GM19035 (cell line): ENCODE measurements around the gene NDUFAF8.

Source experiments
- ATAC-seq: cut with Tn5 transposase; IDR thresholded peaks from one replicate; pipeline ENCODE4 v1.9.1; 2021; ENCODE audit not compliant: unreplicated experiment

NDUFAF8 gene

DNA sequence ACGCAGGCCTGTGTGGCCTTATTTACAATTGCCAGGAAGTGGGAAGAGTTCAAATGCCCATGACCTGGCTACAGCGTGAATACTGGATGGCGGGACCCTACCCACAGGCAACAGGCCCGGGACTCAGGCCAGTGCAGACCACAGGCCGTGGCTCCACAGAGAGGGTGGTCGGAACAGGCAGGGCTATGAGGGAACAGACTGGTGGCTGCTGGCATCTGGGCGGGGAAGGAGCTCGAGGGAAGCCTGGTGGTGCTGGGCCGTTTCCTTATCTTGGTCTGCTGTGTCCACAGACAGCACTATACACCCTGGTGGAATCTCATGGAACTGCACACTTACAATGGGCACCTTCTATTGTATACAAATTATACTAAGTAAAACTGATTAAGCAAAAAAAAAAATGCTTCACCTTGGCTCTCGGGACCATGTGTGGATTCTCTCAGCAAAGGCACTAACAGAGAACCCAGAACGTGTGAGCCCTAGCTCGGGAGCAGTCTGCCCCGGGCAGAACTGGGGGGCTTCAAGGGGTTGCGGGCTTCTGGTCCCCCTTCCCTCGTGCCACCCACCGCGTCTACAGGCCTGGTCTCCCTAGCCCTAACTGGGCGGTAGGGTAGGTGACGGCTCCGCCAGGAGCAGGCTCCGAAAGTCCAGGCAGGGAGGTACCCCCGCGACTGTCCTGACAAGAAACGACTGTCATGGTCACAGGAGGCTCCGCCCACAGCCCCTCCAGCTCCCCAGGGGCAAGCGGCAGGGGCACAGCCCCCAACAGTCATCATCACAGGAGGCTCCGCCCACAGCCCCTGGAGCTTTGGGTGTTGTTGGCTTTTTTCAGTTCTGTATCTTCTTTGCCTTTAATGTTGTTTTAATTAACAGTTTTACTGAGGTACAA lies 38.2 kb upstream of the NDUFAF8 start:
- ATAC-seq: no peak

- ATAC-seq: no peak
These were observed 36.8 kb upstream of the NDUFAF8 start for GRCh38 chr17:81202318-81202717.

GRCh38 chr17:81203136-81203535 lies 36.0 kb upstream of the NDUFAF8 start:
- ATAC-seq: no peak

GRCh38 chr17:81204578-81204977 lies 34.5 kb upstream of the NDUFAF8 start:
- ATAC-seq: no peak

DNA sequence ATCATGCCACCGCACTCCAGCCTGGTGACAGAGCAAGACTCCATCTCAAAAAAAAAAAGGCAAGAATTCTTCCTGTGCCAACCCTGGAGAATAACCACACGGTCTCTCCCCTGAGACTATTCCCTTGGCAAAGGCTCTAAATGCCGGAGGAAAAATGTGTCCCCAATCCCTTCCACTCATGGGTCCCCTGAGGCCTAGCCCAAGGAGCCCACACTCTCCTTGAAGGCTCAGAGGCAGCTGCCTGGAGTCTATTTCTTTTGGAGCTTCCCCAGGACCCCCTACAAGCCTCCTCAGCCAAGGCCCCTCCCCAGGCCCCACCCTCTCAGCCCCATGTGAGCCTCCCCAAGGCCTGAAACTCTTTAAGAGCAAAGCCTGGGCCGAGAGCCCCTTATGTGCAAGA lies 33.0 kb upstream of the NDUFAF8 start:
- no peak for ATAC-seq

GRCh38 chr17:81206657-81207056 lies 32.5 kb upstream of the NDUFAF8 start:
- no peak for ATAC-seq

DNA sequence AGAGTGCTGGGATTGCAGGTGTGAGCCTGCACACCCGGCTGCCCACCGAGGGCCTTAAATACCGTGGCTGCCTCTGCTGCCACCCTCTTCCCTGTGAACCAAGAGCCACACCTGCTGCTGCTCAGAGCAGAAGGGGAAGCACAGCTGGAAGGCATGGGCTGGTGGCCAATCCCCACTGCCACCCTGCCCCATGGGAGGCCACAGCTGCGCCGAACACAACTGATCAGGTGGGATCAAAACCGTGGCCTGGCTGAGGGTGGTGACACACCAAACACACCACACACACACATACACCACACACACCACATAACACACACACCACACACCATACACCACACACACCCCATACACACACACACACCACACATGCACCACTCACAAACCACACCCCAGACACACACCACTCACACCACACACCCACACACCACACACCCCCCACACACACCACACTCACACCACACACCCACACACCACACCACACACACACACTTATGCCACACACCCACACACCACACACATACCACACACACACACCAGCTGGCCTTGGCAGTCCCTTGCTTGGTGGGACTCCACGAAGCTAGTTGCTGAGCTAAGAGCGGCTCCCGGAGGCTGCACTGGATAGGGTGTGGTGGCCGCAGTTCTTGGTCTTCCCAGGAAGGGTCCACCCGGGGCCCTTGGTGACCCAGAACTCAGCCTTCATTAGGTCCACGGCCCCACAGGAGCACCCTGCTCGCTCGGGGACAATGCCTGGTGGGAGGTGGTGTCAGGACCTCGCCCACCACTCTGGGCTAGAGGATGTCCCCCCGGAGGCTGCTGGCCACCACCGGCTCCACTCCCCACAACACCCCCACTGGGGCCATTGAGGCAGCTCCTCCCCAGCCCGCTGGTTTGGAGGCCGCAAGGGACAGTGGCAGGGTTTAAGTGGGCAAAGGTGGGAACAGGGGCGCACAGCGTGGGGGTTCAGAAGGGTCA lies 31.2 kb upstream of the NDUFAF8 start:
- no peak for ATAC-seq

GRCh38 chr17:81208651-81209050 lies 30.5 kb upstream of the NDUFAF8 start:
- no peak for ATAC-seq

GRCh38 chr17:81209141-81209540 lies 30.0 kb upstream of the NDUFAF8 start:
- ATAC-seq: no peak

GRCh38 chr17:81210466-81210865 lies 28.7 kb upstream of the NDUFAF8 start:
- ATAC-seq: no peak

GRCh38 chr17:81210868-81211267 lies 28.2 kb upstream of the NDUFAF8 start:
- ATAC-seq: no peak

- ATAC-seq: no peak
These were observed 26.8 kb upstream of the NDUFAF8 start for GRCh38 chr17:81212365-81212764.

DNA sequence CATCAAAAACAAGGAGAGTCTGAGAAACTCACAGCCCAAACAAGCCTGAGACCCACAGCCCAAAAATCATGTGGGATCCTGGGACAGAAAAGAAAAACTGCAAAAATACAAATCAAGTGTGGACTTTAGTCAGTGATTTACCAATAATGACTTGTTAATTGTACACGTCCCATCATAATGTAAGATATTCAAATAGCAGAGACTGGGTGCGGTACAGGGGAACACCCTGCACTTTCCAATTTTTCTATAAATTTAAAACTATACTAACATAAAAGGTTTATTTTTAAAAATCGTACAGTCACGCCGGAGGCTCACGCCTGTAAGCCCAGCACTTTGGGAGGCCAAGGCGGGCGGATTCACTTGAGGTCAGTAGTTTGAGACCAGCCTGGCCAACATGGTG lies 25.1 kb upstream of the NDUFAF8 start:
- ATAC-seq: no peak

GRCh38 chr17:81217491-81217890 lies 21.6 kb upstream of the NDUFAF8 start:
- ATAC-seq: no peak

DNA sequence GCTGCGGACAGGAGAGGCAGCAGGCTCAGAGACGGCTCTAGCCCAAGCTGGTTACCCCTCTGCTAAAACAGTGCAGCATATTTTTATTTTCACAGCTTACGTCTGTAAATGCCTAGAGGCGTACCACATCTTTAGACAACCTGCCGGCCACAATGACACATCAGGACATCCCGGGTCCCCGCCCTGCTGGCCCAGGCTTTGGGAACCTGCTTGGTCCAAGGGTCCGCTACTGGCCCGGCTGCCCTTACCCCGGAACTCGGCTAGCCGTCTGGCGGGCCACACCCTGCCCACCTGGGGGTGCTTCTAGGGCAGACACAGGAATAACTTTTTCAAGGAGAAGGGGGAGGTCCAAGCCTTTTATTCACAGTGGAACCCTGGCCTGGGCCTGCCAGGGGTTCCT lies 20.7 kb upstream of the NDUFAF8 start:
- ATAC-seq: no peak

DNA sequence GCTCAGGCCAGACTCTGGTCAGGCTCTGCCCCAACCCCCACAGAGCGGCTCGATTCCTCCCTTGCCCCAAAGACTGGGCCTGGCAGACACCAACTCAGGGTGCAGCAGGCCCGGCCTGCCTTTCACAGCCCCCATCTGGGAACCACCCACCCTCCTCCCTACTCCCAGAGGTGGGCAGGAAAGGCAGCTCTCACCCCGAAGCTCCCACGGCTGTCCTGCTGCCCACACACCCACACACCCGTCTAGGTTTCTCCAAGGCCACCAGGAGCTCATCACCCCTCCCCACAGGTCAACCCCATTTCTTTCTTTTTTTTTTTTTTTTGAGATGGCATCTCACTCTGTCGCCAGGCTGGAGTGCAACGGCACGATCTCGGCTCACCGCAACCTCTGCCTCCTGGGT lies 20.1 kb upstream of the NDUFAF8 start:
- no peak for ATAC-seq

DNA sequence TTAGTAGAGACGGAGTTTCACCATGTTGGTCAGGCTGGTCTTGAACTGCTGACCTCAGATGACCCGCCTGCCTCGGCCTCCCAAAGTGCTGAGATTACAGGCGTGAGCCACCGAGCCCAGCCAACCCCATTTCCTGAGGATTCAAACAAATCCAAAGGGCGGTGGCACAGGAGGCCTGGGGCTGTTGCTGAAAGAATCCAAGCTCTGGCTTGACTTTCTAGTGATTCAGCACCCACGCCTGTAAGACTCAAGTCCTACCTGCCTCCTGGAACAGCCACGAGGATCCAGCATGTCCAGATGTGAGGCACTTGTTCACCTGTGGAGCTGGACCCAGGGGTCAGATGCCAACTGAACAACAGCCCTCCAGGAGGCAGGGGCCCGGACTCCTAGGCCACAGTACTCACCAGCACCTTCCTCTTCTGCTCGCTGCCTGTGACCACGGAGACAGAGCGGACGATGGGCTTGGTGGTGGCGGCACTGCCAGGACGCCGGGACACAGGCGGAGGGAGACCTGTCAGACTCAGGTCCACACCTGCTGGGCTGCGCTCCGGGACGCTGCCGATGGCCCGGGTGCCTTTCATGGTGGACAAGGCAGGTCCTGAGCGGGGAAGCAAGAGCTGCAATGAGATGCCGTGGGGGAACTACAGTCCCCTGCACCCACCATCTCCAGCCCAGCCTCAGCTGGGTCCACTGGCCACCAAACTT lies 19.5 kb upstream of the NDUFAF8 start:
- ATAC-seq: no peak

DNA sequence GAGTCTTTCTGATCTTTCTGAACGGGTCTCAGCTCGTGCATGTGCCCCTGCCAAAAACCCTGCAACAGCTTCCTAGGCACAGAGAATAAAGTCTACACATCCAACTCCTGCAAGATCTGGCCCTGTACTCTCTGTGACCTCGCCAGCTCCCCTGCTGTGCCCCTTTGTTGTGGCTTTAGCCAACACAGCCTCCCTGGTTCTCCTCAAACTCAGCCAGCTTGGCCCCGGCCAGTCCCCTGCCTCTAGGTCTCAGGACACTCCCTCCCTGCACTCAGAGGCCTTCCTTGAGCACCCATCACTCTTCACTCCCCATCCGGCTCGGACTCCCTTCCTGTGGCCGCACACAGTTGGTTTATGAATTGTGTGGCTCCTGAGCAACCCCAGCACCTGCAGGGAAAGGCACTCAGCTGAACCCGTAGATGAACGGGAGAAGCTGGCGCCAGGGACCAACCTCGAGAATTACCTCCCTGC lies 17.7 kb upstream of the NDUFAF8 start:
- ATAC-seq: no peak

DNA sequence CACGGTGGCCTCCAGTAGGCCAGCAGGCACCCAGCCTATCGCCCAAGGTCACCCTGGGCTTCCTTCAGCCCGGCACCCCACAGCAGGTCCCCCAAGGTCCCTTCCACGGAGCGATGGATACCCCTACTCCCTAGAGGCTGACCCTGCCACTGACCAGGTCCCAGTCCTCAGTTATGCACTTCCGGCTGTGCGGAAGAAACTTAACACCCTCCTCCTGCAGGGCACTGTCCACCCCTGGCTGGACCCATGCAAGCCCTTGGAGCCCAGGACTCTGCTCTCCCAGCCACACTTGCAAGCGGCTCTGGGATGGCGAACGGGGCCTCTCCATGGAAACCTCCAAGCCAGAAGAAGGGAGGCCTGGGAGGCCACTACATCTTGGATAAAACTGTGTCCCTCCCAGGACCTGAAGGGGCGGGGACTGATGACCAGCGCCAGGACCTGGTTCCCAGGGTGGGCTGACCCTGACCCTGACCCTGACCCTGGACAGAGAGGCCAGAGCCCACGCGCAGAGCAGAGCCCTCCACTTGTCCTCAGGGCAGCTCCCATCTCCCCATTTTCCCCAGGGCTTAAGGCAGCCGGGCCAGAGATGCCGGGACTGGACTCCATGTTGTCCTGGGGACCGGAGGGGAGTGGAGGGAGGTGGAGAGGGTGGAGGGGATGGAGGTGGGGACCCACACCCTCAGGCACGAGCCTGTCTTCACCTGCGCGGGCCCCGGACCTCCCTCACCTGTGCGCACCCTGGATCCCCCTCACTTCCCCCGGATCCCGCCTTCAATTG lies 17.1 kb upstream of the NDUFAF8 start:
- ATAC-seq: no peak

DNA sequence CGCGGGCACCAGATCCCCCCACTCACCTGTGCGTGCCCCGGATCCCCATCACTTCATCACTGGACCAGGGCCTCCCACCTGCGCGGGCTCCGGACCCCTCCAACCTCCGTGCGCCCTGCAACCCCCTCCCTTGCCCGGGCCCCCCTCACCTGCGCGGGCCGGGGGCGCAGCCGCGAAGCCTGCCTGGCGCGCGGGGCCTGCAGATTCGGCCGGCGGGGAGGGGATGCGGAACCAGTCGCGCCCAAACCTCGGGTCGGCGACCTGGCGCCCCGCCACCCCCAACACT lies 16.6 kb upstream of the NDUFAF8 start:
- no peak for ATAC-seq
